Aorta (tissue), 5 donors: ENCODE measurements around the gene STRBP. TPM values are rescaled to one million over a fixed set of nuclear protein-coding genes. Genes with fewer than 3 reads are reported as not detected.

Experiments used
- ATAC-seq: fragments of 200-7000 bp; cut with Tn5 transposase; one replicate; pipeline ENCODE4 v1.9.1; 2022; ENCODE audit warnings: moderate library complexity; ENCODE audit not compliant: low FRiP score
- DNase-seq, 2 donors: peaks; one replicate each; pipeline ENCODE4 v3.0.0-alpha.2; 2020
- H3K27ac ChIP-seq, 2 donors: one replicate each; pipeline ENCODE4 v1.5.1; 2013; ENCODE audit warnings: low read length in 2 of 2, mild to moderate bottlenecking in 2 of 2, moderate library complexity in 2 of 2, control low read depth in 1 of 2, inconsistent platforms in 1 of 2, low read depth in 1 of 2
- H3K27me3 ChIP-seq, 2 donors: one replicate each; pipeline ENCODE4 v1.6.1; 2013; ENCODE audit warnings: control low read depth in 1 of 2, low read length in 1 of 2, mild to moderate bottlenecking in 1 of 2, moderate library complexity in 1 of 2; ENCODE audit not compliant: insufficient read depth in 2 of 2, control insufficient read depth in 1 of 2
- H3K36me3 ChIP-seq, 2 donors: one replicate each; pipeline ENCODE4 v1.6.1; 2013; ENCODE audit warnings: control low read depth in 1 of 2, low read length in 1 of 2, mild to moderate bottlenecking in 1 of 2; ENCODE audit not compliant: insufficient read depth in 2 of 2, control insufficient read depth in 1 of 2
- H3K4me1 ChIP-seq, 2 donors: one replicate each; pipeline ENCODE4 v1.6.1; 2013; ENCODE audit warnings: low read length in 2 of 2, control low read depth in 1 of 2, mild to moderate bottlenecking in 1 of 2, moderate library complexity in 1 of 2; ENCODE audit not compliant: insufficient read depth in 2 of 2, control insufficient read depth in 1 of 2
- H3K4me3 ChIP-seq, 2 donors: one replicate each; pipeline ENCODE4 v1.5.1; 2013; ENCODE audit warnings: low read length in 2 of 2, control low read depth in 1 of 2, mild to moderate bottlenecking in 1 of 2
- H3K9me3 ChIP-seq: one replicate; pipeline ENCODE4 v1.6.1; 2013; ENCODE audit warnings: mild to moderate bottlenecking, low read length; ENCODE audit not compliant: control insufficient read depth
- WGBS, 2 donors: extraction: QIAGEN DNeasy Blood & Tissue Kit; methylation state at CpG; one replicate each; pipeline ENCODE4 v1.1.7; 2013; 5-methylcytosine and 5-hydroxymethylcytosine counted together
- intact Hi-C, 2 donors: fragments of 100-400 bp; cut with DNase I; formaldehyde crosslinking; loops; one replicate each; pipeline versions ENCODE4 v1.14.2 to v1.15.0; 2022
- polyA plus RNA-seq, 2 donors: library from polyadenylated mRNA; stranded (reverse); fragments of 200-250 nt; gene quantifications; one replicate each; pipeline ENCODE4 v1.2.3, GENCODE V29; 2013
- total RNA-seq, 2 donors: library from RNA; stranded (reverse); fragmentation: NEBNext Ultra II Directional; extraction: Animal tissue kit (Norgen Biotek cat#: 25700); gene quantifications; one replicate each; pipeline ENCODE4 v1.2.1, GENCODE V29; 2021
- donor health status: healthy with polysubstance abuse.
- donor health status: Bipolar disorder and iron deficiency.
- donor health status: DM: no; HTN: no; CAD: no.
- donor health status: DM: no; HTN: no; CAD: no.
- donor health status: DM: yes; HTN: yes; CAD: no.

STRBP gene
- total and polyA plus RNA-seq, 4 donors, result 5.4 to 27.3 (median 8.6) TPM

DNA sequence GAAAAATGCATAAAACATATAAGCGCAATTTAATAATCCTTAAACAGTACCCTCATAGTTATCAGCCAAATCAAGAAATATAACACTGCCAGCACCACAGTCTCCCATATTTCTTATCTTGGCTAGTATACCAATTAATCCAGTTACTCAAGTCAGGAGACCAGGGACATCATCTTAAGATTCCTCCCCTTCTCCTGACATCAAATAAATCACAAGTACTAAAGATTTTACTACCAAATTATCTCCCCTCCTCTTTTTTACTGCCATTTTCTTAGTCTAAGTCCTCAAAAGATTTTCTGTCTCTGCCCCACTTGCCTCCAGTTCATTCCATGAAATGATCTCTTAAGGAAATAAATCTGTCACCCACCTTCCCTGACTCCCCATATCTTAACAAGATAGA lies 37.0 kb downstream of the STRBP start:
- H3K4me3 ChIP-seq, result no peak overlapping the region
- no peaks in the 10 kb centered on the region for H3K36me3 ChIP-seq
- ATAC-seq (no peak), DNase-seq (no peak)
- H3K27ac ChIP-seq, result no peak overlapping the region
- intact Hi-C loops, result no loop called here
- H3K27me3 ChIP-seq, result no peaks in the 10 kb centered on the region
- no peaks in the 10 kb centered on the region for H3K4me1 ChIP-seq
- 98% methylated on average over 1 of the region's 1 CpG for WGBS, 2 donors
- no peaks in the 10 kb centered on the region for H3K9me3 ChIP-seq

- ATAC-seq, result no peak
- Histone ChIP-seq H3K27me3 (no peaks in the 10 kb centered on the region), H3K27ac (no peak overlapping the region), H3K4me1 (no peaks in the 10 kb centered on the region), H3K36me3 (no peaks in the 10 kb centered on the region), H3K4me3 (no peak overlapping the region), H3K9me3 (no peaks in the 10 kb centered on the region)
- WGBS, 2 donors, result 79 to 80% methylated on average over 4 of the region's 4 CpGs
- intact Hi-C loops, result no loop called here
- DNase-seq, result no peak
Measured at GRCh38 chr9:123228967-123229366, 39.4 kb downstream of the STRBP start.

GRCh38 chr9:123225995-123226394 lies 42.4 kb downstream of the STRBP start:
- no peaks in the 10 kb centered on the region for H3K4me1 ChIP-seq
- H3K9me3 ChIP-seq, result no peaks in the 10 kb centered on the region
- DNase-seq (no peak), ATAC-seq (no peak)
- 87 to 91% methylated on average over 4 of the region's 4 CpGs for WGBS, 2 donors
- no peaks in the 10 kb centered on the region for H3K27me3 ChIP-seq
- intact Hi-C loops, result no loop called here
- no peaks in the 10 kb centered on the region for H3K36me3 ChIP-seq
- no peak overlapping the region for H3K4me3 ChIP-seq
- no peak overlapping the region for H3K27ac ChIP-seq

DNA sequence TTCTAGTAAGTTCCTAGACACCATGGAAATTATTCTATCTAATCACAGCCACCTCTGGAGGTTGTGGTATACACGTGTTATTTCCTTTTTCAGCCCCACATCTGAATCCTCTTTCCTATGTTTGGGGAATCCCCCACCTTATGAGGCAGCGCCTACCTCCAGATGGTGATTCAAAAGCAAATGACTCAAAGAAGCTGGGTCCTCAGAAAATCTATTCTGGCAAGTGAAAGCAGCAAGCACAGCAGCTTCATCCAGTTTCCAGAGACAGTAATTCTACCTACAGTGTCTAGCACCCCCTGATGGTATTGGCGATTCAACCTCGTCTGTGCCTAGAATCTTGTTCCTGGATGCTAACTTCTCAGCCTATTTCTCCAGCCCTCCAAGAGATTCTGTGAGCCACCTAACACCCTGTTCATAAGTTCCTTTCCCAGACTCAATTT lies 43.0 kb downstream of the STRBP start:
- intact Hi-C loops, result no loop called here
- H3K4me3 ChIP-seq, result no peak overlapping the region
- H3K27ac ChIP-seq, result no peak overlapping the region
- no peaks in the 10 kb centered on the region for H3K9me3 ChIP-seq
- ATAC-seq (no peak), DNase-seq (no peak)
- no peaks in the 10 kb centered on the region for H3K27me3 ChIP-seq
- WGBS, 2 donors, result 23 to 26% methylated on average over 4 of the region's 4 CpGs
- H3K4me1 ChIP-seq, result no peaks in the 10 kb centered on the region
- H3K36me3 ChIP-seq, result no peaks in the 10 kb centered on the region

DNA sequence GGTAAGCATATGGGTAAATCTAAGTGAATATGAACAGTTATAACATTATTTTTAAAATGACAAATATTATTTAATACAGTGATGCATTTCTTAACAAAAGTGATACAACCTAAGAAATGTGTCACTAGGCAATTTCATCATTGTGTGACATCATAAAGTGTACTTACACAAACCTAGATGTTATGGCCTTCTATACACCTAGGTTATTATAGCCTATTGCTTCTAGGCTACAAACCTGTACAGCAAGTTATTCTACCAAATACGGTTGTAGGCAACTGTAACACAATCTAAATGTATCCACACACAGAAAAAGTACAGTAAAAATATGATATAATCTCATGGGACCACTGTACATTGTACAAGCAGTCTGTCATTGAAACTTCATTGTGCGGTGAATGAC lies 48.3 kb downstream of the STRBP start:
- Histone ChIP-seq H3K9me3 (no peaks in the 10 kb centered on the region), H3K27ac (no peak overlapping the region), H3K4me1 (no peaks in the 10 kb centered on the region), H3K36me3 (no peaks in the 10 kb centered on the region), H3K4me3 (no peak overlapping the region), H3K27me3 (no peaks in the 10 kb centered on the region)
- 86% methylated on average over 2 of the region's 2 CpGs for WGBS, 2 donors
- intact Hi-C loops, result no loop called here
- ATAC-seq (no peak), DNase-seq (no peak)

DNA sequence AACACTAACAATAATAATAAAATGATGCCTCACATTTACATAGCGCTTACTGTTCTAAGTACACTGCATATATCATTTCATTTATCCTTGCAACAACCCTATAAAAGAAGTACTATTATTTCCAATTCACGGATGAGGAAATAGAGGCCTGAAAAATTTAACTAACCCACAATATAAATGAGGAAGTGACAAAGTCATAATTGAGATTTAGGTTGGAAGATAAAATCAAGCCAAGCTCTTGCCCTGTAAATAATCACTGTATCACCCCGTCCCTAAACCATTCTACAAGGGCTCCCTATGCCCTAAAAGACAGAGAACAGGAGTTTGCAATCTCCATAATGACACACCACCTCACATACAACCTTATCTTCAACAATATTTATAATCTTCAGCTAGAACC lies 49.6 kb downstream of the STRBP start:
- H3K4me3 ChIP-seq, result no peak overlapping the region
- intact Hi-C loops, result no loop called here
- H3K27me3 ChIP-seq, result no peaks in the 10 kb centered on the region
- ATAC-seq (no peak), DNase-seq (no peak)
- no peaks in the 10 kb centered on the region for H3K4me1 ChIP-seq
- H3K27ac ChIP-seq, result no peak overlapping the region
- no peaks in the 10 kb centered on the region for H3K9me3 ChIP-seq
- no peaks in the 10 kb centered on the region for H3K36me3 ChIP-seq
- 87 to 98% methylated on average over 3 of the region's 3 CpGs for WGBS, 2 donors

DNA sequence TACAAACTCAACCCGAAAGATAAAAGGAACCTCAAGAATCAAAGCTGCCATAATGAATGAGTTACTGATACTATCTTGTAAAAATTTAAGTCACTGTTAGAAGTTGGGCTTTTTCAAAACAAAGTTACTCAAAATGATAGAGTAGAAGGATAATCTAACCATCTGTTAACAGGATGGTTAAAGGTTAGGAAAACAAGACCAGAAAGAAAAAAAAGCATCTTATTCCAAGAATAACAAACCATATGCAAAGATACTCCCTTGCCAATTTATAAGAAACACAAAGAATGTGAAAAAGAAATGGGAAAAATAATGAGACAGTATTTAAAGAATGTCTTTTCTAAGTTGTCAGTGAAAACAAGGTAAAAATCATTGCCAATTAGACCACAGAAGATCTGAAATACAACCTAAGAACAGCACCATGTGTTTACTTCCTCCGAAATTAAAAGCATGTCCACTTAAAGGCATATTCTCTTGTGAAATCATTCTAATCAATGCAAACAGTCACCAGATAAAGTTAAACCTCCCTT lies 51.2 kb downstream of the STRBP start:
- Histone ChIP-seq H3K4me3 (no peak overlapping the region), H3K27me3 (no peaks in the 10 kb centered on the region), H3K9me3 (no peaks in the 10 kb centered on the region), H3K27ac (no peak overlapping the region), H3K4me1 (no peaks in the 10 kb centered on the region), H3K36me3 (no peaks in the 10 kb centered on the region)
- intact Hi-C loops, result no loop called here
- no peak for ATAC-seq
- 41 to 50% methylated on average over 2 of the region's 2 CpGs for WGBS, 2 donors
- no peak for DNase-seq

GRCh38 chr9:123216251-123216797 lies 52.1 kb downstream of the STRBP start:
- ATAC-seq, result no peak
- 76 to 78% methylated on average over 5 of the region's 5 CpGs for WGBS, 2 donors
- intact Hi-C loops, result no loop called here
- no peaks in the 10 kb centered on the region for H3K36me3 ChIP-seq
- H3K27me3 ChIP-seq, result no peaks in the 10 kb centered on the region
- no peaks in the 10 kb centered on the region for H3K4me1 ChIP-seq
- no peak overlapping the region for H3K4me3 ChIP-seq
- no peak overlapping the region for H3K27ac ChIP-seq
- no peak for DNase-seq
- no peaks in the 10 kb centered on the region for H3K9me3 ChIP-seq

DNA sequence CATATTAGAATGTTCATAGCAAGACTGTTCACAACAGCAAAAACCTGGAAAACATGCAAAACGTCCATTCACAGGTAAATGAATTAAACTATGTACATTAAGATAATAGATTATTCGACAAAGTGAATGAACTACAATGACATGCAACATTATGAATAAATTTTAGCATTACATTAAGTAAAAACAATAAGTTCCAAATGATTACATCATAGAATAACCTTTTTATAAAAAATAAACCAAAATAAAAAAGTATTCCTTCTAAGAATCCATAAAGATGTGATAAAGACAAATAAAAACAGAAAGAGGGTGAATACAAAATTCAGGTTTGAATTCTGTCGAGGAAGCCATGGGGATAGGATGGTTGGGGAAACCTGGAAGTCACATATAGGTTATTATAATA lies 57.3 kb downstream of the STRBP start:
- no peaks in the 10 kb centered on the region for H3K27me3 ChIP-seq
- ATAC-seq, result no peak
- no peak overlapping the region for H3K27ac ChIP-seq
- 93% methylated on average over 3 of the region's 3 CpGs for WGBS, 2 donors
- H3K4me1 ChIP-seq, result no peaks in the 10 kb centered on the region
- no peak overlapping the region for H3K4me3 ChIP-seq
- no peak for DNase-seq
- H3K9me3 ChIP-seq, result no peaks in the 10 kb centered on the region
- H3K36me3 ChIP-seq, result no peaks in the 10 kb centered on the region
- intact Hi-C loops, result no loop called here
